PC-3 (cell line): ENCODE results near the gene RBMS3.

ENCODE experiments used
- EZH2 ChIP-seq: fragments of 300-600 bp; sonication (generic); IDR thresholded peaks from one replicate; pipeline ENCODE4 v1.6.1; 2017; ENCODE audit warnings: antibody characterized with exemption, mild to moderate bottlenecking, low read length; ENCODE audit not compliant: unreplicated experiment
- TF ChIP-seq, protein P1 (sequence below): fragments of 300-600 bp; sonication (generic); conservative IDR thresholded peaks from 2 replicates; pipeline ENCODE4 v1.5.1; 2017; ENCODE audit warnings: antibody characterized with exemption, low read depth, mild to moderate bottlenecking, low read length

DNA sequence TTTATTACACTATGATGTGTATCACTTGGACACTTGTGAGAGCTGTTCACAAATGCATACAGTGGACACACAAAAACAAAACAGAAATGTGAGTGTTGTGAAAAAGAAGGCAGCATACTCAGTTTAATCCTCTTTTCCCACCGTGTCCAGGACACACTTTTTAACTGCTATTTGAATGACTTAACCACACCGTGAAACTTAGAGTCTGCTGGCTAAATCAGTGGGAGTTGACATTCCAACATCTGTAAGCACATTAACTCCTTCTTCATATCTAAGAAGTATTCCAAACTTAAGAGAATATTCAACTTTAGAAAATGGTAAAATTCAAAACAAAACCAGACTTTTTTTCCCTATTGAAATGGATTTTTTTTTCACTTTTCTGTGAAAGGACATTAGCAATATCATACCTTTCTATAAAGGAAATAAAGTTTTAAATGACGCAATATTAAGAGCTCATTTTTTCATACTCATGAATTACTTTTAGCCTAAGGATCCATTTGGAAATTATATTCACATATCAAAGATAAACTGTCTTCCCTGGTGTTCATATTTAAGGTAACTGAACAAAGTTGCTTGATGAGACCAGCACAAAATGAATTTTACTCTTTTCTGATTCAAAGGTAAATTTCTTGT, 316.6 kb downstream of the RBMS3 start:
- TF ChIP-seq, protein P1, sequence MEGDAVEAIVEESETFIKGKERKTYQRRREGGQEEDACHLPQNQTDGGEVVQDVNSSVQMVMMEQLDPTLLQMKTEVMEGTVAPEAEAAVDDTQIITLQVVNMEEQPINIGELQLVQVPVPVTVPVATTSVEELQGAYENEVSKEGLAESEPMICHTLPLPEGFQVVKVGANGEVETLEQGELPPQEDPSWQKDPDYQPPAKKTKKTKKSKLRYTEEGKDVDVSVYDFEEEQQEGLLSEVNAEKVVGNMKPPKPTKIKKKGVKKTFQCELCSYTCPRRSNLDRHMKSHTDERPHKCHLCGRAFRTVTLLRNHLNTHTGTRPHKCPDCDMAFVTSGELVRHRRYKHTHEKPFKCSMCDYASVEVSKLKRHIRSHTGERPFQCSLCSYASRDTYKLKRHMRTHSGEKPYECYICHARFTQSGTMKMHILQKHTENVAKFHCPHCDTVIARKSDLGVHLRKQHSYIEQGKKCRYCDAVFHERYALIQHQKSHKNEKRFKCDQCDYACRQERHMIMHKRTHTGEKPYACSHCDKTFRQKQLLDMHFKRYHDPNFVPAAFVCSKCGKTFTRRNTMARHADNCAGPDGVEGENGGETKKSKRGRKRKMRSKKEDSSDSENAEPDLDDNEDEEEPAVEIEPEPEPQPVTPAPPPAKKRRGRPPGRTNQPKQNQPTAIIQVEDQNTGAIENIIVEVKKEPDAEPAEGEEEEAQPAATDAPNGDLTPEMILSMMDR: no peak
- TF ChIP-seq EZH2: no peak
